ENCODE measurements around the gene LHFPL6. TPM values are rescaled to one million over a fixed set of nuclear protein-coding genes. Genes with fewer than 3 reads are reported as not detected.

LHFPL6 gene
- total and polyA plus RNA-seq, 9 of the 15 experiments (the other 6 are each of a cell fraction or from before 2014, with no cell fraction given), result 0.18 TPM; not detected in 8

- DNase-seq (ENCODE audit: extremely low read depth in 1 of 4, low spot score in 3 of 4), result no peak
- H2AFZ ChIP-seq (ENCODE audit: low read depth, low read length), result no peak overlapping the region
- H4K20me1 ChIP-seq (replicated peaks; ENCODE audit: control insufficient read depth, insufficient read depth, low read length), result no peaks in the 10 kb centered on the region; the same call in 1 of the 2 replicates
- in situ Hi-C loops (cut with MboI), result no loop called here
- no peaks in the 10 kb centered on the region for H3K36me3 ChIP-seq (ENCODE audit: control insufficient read depth, insufficient read depth, low read length)
- 0% methylated on average over 3 of the region's 3 CpGs for WGBS (ENCODE audit: insufficient coverage, low coverage, missing lambda C conversion rate)
- FAIRE-seq, result no peak
- H3K4me3 ChIP-seq, result no peak overlapping the region
- no peak overlapping the region for H3K9ac ChIP-seq (ENCODE audit: insufficient read depth in 1 of 2, low read depth in 2 of 2, low read length in 2 of 2)
- no peak overlapping the region for H3K27ac ChIP-seq (ENCODE audit: extremely low read depth, low read depth, low read length)
- no peak for TF ChIP-seq SAP30 (IDR thresholded peaks at IDR 0.05; ENCODE audit: borderline replicate concordance, insufficient read depth, low read depth, low read length, poor library complexity, severe bottlenecking)
- TF ChIP-seq ZC3H11A (IDR thresholded peaks at IDR 0.05; ENCODE audit: low read depth, low read length), result no peak
- TF ChIP-seq GTF3C2 (IDR thresholded peaks at IDR 0.05; ENCODE audit: borderline replicate concordance, extremely low read depth, insufficient read length), result no peak
- no peak for TF ChIP-seq BRD4 (IDR thresholded peaks at IDR 0.05)
- intact Hi-C loops (cut with micrococcal nuclease), result no loop called here
- no peaks in the 10 kb centered on the region for H3K79me2 ChIP-seq (ENCODE audit: control insufficient read depth, insufficient read depth, low read length)
- no peaks in the 10 kb centered on the region for H3K9me1 ChIP-seq (ENCODE audit: control insufficient read depth, insufficient read depth, low read length)
- H3K27me3 ChIP-seq (ENCODE audit: control insufficient read depth in 2 of 2, insufficient read depth in 2 of 2, low read length in 2 of 2), result no peaks in the 10 kb centered on the region
- ChIA-PET CTCF (ENCODE audit: low intra/inter-chr PET ratio) (no interaction called here), POLR2A (no interaction called here)
- no peak overlapping the region for H3K4me2 ChIP-seq (ENCODE audit: insufficient read depth, low read length)
- ATAC-seq, result no peak
- H3K4me1 ChIP-seq (replicated peaks in 1 of 2; ENCODE audit: control insufficient read depth in 2 of 2, insufficient read depth in 2 of 2, low read length in 2 of 2), result no peaks in the 10 kb centered on the region
- BruUV-seq (replicated peaks), result no TSS peak
- no peaks in the 10 kb centered on the region for H3K9me3 ChIP-seq (replicated peaks; ENCODE audit: control insufficient read depth, insufficient read depth, low read depth, low read length)
Observed at GRCh38 chr13:39494006-39494405, 109.0 kb downstream of the LHFPL6 start.
